ENCODE measurements around the gene ELANE.
"Not testable (repeated sequence)": the region's sequence is repeated elsewhere in the genome, so short reads cannot be mapped to it uniquely, and the experiment has no call there.

The ELANE gene

DNA sequence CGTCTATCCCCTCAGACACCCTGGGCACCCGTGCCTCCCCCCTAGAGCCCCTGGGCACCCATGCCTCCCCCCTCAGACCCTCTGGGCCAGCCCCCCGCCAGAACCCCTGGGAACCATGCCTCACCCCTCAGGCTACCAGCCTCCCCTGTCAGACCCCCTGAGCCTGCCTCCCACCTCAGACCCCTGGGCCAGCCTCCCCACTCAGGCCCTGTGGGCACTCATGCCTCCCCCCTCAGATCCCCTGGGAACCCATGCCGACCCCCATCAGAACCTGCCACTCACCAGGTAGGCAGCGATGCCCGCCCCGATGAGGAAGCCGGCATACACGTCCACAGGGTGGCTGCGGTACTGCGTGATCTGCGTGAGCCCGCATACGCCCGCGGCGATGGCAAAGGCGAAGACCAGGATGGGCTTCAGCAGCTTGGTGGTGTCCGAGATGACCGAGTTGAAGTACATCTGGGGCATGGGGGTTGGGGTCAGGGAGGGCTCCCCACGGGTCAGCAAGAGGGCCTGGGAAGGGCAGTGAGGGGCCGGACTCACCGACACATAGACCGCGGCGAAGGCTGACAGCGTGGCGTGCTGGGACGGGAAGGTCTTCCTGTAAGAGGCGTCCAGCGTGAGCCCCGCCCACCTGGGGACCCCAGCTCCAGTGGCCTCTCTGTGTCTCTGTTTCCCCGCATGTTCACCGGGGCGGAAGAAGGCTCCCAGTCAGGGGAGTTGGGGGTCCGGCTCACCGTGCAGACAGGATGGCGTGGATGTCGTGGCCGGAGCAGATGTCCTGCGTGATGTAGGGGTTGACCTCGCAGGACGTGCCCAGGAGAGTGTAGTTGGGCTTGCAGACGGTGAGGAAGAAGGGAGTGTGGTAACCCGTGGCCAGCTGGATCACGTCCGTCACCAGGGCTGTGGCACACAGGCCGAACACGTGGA, 37.7 kb upstream of the ELANE start:
- no peak for DNase-seq (ENCODE audit: low read depth)

DNA sequence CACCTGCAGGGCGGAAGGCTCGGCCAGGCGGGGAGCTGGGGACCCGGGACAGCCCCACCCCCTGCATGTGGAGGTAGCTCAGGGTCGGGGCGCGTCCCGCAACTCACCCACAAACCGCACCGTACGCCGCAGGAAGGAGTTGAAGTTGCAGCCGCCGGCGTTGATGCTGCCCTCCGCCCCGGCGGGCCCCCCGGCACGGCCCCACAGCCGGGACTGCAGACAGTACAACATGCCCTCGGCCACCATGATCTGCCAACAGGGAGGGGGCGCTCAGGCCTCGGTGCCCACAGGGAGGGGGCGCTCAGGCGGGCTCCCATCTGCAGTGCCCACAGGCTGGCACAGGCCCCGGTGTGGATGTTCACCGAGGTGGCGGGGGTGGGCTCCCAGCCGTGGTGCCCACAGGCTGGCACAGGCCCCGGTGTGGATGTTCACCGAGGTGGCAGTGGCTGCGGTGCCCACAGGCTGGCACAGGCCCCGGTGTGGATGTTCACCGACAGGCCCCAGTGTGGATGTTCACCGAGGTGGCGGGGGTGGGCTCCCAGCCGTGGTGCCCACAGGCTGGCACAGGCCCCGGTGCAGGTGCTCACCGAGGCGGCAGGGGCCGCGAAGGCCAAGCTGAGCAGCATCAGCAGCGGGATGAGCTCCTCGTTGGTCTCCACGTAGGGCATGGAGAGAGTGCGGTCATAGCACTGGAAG, 36.9 kb upstream of the ELANE start:
- DNase-seq (ENCODE audit: low read depth) = no peak

DNA sequence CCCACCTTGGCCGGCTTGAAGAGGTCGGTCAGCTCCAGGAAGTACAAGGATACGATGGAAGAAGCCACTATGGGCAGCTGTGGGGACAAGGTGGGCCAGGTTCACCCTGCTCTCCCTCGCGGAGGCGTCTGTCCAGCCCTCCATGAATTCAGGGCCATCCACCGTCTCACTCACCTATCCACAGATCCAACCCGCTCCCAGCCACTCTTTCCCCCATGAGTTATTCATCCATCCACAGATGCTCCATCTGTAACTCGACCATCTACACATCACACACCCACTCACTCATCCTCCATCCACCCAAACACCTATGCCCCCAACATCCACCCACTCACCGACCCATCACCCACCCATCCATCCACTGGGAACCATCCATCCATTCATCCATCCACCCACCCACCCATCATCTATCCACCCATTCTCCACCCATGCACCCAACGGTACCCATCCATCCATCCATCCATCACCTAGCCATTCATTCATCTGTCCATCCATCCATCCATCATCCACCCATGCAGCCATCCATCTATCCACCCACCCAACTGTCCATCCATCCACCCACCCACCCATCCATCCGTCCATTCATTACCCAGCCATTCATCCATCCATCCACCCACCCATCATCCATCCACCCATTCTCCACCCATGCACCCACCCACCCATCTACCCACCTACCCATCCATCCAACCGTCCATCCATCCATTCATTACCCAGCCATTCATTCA, 36.2 kb upstream of the ELANE start:
- no peak for DNase-seq (ENCODE audit: low read depth)

DNA sequence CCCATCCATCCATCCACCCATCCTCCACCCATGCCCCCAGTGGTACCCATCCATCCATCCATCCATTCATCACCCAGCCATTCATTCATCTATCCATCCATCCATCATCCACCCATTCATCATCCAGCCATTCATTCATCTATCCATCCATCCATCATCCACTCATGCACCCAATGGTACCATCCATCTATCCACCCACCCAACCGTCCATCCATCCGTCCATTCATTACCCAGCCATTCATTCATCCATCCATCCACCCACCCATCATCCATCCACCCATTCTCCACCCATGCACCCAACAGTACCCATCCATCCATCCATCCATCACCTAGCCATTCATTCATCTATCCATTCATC, 35.6 kb upstream of the ELANE start:
- DNase-seq (ENCODE audit: low read depth) = no peak

DNA sequence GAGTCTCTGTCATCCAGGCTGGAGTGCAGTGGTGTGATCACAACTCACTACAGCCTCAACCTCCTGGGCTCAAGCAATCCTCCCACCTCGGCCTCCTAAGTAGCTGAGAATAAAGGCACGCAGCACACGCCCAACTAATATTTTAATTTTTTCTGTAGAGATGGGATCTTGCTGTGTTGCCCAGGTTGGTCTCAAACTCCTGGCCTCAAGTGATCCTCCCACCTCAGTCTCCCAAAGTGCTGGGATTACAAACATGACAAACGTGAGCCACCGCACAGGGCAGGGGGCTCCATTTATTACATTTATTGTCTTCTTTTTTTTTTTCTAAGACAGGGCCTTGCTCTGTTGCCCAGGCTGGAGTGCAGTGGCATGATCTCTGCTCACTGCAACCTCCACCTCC, 31.9 kb upstream of the ELANE start:
- not testable (repeated sequence) for DNase-seq (ENCODE audit: low read depth)

DNA sequence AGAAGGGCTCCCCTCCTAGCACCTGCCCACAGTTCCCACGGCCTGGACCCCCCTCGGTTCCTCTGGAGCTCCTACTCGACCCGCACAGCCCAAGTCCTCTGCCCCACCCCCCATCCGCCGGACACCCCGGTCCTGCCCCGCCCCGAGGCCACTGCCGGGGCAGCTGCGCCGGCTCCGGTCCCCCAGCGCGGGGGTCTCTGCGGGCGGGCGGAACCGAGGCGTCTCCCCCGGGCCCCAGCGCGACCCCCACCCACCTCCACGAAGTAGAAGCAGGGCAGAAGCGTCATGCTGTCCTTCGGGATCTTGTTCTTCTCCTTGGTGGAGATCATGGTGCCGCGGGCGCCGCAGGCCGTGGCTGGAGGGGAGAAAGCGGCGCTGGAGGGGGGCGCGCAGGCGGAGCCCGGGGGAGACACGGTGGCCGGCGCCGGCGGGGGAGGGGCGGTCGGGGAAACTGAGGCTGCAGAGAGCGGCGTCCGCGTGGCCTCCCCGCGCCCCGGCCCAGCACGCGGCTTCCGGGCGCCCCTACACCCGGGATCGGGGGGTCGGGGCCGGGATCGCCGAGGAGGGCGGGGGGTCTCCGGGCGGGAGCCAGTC, 30.8 kb upstream of the ELANE start:
- no peak for DNase-seq (ENCODE audit: low read depth)

DNA sequence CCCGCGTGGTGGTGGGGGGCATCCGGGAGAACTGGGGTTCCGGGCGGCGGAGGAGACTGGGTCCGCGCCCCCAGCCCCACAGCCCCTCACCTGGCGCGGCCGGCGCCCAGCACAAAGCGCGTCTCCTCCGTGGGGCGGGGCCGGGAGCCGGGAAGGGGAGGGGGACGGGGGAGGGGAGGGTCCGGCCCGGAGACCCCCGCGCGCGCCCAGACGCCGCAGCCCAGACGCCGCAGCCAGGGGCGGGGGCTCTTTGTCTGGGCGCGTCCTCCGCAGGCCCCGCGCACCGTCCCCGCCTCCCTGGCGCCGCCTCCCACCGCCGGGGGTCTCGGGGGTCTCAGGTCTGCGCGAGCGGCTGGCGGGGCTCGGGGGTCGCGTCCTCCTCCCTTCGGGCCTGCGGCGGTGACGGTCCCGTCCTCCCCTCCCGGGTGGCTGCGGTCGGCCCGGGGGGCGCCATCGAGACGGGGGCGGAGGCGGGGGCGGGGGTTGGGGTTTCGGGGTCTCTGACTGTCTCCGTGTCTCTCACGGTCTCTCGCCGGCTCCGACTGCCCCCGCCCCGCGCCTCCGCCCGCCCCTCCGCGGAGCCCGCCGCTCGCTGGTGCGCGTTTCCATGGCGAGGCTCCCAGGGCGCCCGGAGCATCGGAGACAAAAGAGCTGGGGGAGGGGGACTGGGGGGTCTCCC, 30.1 kb upstream of the ELANE start, which contains the start of gene PLPPR3:
TSS of gene PLPPR3 (minus strand) at position 131 of the 679 bp plus-strand sequence. CDS start 396 bp downstream, outside the sequence.
- DNase-seq (ENCODE audit: low read depth) = no peak

DNA sequence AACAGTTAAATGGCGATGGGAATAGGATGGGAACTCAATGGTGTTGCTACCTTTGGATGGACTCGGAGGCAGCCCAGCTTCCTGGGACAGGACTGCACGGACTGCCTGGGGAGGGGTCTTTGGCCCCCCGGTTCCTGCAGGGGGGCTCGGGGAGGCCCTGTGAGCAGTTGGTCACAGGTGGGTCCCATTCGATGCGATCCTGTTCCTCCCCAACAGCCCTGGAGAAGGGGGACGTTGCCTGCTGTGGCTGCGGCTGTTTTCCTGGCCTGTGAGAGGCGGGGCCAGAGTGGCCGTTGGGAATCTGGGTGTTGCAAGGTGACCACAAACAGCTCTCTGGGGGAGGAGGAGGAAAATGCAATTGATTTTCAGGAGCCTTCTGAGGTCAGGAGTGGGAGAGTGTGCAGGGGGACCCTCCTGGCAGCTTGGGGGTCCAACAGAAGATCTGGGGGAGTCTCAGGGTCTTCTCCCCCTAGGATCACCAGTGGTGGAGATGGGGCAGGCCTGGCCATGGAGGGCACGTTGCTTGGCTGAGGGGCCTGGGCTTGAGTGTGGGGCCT, 28.5 kb upstream of the ELANE start:
- DNase-seq (ENCODE audit: low read depth) = no peak

DNA sequence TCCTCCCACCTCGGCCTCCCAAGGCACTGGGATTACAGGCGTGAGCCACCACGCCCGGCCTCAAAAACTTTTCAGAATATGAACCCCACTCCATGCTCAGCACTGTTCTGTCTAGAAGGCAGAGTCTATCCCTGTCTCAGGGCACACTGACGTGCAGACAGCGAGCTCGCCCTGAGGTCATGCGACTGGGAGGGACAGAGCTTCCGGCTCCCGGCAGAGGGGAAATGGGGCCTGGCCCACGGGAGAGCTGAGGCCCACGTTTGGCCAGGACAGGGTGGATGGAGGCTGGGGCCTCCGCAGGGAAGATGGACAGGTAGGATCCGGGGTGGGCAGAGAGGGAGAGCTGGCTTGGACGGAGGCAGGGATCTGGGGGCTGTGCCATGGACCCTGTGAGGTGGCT, 27.2 kb upstream of the ELANE start:
- DNase-seq (ENCODE audit: low read depth) = no peak

DNA sequence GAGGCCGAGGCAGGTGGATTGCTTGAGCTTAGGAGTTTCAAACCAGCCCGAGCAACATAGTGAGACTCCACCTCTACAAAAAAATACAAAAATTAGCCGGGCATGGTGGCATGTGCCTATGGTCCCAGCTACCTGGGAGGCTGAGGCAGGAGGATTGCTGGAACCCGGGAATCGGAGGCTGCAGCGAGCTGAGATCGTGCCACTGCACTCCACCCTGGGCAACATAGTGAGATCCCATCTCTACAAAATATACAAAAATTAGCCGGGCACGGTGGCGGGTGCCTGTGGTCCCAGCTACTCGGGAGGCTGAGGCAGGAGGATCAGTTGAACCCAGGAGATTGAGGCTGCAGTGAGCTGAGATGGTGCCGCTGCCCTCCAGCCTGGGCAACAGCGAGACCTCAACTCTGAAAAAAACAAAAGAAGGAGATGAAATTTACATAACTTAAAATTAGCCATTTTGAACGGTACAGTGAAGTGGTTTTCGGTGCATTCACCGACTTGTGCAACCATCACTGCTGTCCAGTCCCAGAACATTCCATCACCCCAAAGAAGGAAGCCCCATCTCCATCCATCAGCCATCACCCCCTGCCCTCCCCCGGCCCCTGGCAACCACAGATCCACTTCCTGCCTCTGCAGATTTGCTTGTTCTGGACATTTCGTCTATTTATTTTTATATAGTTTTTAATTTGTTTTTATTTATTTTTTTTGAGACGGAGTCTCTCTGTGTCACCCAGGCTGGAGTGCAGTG, 26.0 kb upstream of the ELANE start:
- DNase-seq (ENCODE audit: low read depth) = no peak

DNA sequence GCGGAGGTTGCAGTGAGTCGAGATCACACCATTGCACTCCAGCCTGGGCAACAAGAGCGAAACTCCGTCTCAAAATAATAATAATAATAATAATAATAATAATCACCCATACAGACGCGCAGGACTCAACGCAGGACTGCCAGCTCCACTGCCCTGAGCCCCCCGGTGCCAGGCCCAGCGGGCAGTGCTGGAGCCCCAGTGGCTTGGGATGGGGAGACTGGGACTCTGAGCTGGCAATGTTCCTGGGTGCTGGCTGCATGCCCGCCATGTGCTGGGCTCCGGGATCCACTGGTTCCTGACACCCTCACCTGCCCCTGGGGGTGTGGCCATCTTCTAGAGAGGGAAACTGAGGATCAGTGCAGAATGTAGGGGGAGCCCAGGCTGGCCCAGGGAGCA, 24.8 kb upstream of the ELANE start:
- no peak for DNase-seq (ENCODE audit: low read depth)

DNA sequence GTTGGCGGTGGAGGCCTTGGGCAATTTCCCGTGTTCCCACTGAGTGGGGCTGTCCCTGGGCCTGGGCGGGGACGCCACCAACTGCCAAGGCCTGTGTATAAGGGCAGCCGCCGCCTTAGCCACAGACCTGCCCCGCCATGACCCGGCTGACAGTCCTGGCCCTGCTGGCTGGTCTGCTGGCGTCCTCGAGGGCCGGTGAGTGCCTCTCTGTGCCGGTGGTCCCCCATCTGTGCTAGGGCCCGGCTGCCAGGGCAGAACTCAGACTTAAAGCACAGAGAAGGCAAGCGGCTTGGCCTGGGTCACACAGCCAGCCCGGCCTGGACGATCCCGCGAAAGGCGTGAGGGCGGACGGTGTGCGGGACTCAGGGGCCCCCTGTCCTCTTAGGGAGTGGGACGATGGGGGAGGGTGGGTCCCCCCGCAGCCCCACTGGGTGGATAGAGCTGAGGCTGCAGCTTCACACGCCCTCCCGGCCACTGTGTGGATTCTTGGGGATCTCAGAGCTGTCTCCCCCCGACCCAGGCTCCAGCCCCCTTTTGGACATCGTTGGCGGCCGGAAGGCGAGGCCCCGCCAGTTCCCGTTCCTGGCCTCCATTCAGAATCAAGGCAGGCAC, 24.3 kb upstream of the ELANE start, which contains the start of gene AZU1:
TSS of gene AZU1 (plus strand) at position 128 of the 612 bp plus-strand sequence. CDS start at position 138, 10 bp downstream.
- DNase-seq (ENCODE audit: low read depth) = no peak

DNA sequence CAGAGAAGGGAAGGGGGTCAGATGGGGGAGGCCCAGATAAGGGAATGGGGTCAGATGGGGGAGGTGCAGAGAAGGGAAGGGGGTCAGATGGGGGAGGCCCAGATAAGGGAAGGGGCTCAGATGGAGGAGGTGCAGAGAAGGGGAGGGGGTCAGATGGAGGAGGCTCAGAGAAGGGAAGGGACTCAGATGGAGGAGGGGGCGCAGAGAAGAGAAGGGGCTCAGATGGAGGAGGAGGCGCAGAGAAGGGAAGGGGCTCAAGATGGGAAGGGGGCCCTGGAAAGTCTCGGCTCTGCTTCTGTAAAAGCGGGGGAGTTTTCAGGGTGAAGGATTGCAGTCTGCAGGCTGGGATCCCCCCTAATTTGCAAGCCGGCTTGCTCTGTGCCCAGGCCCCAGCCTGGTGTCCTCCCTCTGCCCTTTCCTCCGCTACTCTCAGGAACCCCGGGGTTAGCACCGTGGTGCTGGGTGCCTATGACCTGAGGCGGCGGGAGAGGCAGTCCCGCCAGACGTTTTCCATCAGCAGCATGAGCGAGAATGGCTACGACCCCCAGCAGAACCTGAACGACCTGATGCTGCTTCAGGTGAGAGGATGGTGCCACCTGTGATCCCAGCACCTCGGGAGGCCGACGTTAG, 22.9 kb upstream of the ELANE start:
- DNase-seq (ENCODE audit: low read depth) = no peak

DNA sequence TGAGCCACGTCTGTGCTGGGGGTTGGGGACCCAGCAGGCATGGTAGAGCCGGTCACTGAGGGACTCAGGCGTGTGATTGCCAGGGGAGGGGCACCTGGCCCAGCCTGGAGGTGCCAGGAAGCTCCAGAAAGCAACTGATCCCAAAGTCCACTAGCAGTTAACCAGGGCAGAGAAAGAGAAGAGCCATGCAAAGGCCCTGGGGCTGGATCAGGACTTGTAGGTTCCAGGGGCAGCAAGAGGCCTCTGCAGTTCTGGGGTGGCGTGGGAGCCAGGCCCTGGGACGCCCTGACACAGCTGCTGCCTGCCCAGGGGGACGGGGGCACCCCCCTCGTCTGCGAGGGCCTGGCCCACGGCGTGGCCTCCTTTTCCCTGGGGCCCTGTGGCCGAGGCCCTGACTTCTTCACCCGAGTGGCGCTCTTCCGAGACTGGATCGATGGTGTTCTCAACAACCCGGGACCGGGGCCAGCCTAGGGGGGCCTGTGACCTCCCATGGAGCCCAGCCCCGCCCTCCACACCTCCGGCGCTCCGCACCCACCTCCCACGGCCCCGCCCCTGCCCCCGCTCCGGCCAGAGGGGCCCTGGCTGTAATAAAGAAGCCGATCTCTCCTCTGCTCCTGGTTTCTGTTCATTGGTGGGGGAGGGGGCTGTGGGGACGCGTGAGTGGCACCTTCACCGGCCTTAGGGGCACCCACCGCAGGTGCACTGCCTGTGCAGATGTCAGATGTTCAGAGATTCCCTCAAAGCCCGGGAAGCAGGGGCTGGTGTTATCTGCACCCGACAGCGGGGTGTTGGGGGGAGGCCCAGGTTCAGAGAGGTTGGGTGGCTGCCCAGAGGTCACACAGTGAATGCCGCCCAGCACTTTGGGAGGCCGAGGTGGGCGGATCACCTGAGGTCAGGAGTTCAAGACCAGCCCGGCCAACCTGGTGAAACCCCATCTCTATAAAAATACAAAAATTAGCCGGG, 20.4 kb upstream of the ELANE start:
- no peak for DNase-seq (ENCODE audit: low read depth)

DNA sequence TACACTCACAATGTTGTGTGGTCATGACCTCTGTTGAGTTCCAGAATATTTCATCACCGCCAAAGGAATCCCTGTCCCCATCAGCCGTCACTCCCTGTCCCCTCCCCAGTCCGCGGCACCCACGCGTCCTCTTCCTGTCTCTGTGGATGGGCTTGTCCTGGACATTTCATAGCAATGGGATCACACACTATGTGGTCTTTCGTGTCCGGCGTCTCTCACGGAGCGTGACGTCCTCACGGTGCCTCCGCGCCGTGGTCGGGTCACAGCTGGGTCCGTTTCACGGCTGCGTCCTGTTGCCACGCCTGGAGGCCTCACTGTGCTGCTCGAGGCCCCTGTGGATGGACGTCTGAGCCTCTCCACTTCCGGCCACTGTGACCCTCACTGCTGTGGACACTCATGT, 17.9 kb upstream of the ELANE start:
- DNase-seq (ENCODE audit: low read depth) = no peak

DNA sequence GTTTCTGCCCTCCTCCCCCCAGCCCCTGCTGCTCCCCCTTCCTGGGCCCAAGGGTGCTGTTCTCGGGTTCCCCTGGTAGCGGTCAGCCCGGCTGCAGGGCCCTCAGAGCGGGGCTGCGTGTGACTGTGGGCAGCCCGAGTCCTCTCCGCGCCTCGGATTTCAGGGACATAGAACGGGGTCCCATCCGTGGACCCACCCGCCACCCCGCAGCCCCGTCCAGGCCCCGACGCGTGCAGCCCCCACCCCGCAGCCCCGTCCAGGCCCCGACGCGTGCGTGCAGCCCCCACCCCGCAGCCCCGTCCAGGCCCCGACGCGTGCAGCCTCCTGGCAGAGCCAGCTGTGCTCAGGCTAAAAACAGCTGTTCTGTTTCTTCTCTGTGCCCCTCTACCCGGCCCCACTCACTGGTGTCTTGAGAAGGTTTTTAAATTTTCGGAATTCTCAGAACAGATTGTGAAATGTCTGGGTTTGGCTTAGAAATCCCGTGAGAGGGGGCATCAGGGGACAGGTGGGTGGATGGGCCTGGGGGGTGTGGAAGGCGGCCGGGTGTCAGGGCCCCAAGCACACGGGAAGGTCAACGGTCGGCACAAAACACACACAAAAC, 16.8 kb upstream of the ELANE start:
- DNase-seq (ENCODE audit: low read depth) = no peak

DNA sequence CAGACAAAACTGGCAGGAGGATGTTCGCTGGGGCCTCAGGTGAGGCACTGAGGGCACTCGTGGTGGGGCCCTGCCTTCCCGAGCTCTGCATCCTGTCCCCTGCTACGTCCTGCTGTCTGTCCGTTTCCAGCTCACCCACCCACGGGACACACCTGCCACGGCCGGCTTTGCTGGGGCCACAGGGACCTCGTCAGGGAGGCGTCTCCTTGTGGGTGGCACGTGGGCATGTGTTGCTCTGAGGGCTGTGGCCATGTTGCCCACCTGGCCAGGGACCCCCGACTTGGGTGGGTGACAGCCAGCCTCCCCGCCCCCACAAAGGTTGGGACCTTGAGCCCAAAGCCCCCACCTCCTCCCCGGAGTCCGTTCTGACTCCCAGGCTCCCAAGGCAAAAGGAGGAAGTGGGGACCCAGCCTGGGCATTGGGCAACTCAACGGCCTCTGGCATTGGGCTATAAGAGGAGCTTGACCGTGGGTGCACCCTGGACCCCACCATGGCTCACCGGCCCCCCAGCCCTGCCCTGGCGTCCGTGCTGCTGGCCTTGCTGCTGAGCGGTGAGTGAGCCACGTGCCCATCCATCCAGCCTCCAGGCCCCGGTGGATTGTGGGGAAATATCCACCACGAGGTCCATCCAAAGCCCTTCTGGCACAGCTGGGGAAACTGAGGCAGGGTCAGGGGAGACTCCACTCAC, 11.4 kb upstream of the ELANE start, which contains the start of gene PRTN3:
TSS of gene PRTN3 (plus strand) at position 481 of the 688 bp plus-strand sequence. CDS start at position 491, 10 bp downstream.
- DNase-seq (ENCODE audit: low read depth) = no peak

Measured in activated T-helper 9 cell treated with anti-CD3 and anti-CD28 coated beads, Interleukin-2, amount 50 U/mL, for 16 hours (primary cell).